Choroid plexus epithelial cell (primary cell): Measurements from ENCODE around the gene CCDC178.

Experiments used
- DNase-seq: peaks from one replicate; pipeline ENCODE4 v3.0.0-alpha.2; 2010; ENCODE audit warnings: low read depth
- H3K4me3 ChIP-seq: 2 replicates; pipeline ENCODE4 v1.5.1; 2011; ENCODE audit warnings: low read depth, mild to moderate bottlenecking, control low read depth, low read length, moderate library complexity
- TF ChIP-seq, protein P1 (sequence below): conservative IDR thresholded peaks from 2 replicates; pipeline ENCODE4 v1.5.1; 2011; ENCODE audit warnings: low read depth, mild to moderate bottlenecking, control low read depth, inconsistent platforms, low read length, moderate library complexity

CCDC178 gene

DNA sequence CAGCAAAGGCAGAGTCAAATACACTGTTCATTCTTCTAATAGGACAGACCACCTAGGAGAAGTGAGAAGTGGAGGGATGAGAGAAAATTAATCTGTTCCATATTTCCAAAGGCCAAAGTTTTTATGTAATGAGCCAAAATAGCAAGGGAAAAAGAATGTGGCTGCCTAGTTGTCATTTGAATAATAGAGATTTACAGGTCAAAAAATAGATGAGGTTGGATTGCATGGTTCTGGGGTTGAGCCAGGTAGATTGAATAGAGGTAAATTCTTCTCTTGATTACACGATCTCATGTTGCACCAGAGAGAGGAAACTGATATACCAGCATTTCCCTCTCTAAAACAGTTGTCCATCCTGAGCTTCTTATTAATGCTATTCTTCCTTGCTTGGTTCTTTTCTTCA lies 325.8 kb downstream of the CCDC178 start:
- TF ChIP-seq, protein P1, sequence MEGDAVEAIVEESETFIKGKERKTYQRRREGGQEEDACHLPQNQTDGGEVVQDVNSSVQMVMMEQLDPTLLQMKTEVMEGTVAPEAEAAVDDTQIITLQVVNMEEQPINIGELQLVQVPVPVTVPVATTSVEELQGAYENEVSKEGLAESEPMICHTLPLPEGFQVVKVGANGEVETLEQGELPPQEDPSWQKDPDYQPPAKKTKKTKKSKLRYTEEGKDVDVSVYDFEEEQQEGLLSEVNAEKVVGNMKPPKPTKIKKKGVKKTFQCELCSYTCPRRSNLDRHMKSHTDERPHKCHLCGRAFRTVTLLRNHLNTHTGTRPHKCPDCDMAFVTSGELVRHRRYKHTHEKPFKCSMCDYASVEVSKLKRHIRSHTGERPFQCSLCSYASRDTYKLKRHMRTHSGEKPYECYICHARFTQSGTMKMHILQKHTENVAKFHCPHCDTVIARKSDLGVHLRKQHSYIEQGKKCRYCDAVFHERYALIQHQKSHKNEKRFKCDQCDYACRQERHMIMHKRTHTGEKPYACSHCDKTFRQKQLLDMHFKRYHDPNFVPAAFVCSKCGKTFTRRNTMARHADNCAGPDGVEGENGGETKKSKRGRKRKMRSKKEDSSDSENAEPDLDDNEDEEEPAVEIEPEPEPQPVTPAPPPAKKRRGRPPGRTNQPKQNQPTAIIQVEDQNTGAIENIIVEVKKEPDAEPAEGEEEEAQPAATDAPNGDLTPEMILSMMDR: no peak
- DNase-seq: no peak
- H3K4me3 ChIP-seq: no peak overlapping the region

DNA sequence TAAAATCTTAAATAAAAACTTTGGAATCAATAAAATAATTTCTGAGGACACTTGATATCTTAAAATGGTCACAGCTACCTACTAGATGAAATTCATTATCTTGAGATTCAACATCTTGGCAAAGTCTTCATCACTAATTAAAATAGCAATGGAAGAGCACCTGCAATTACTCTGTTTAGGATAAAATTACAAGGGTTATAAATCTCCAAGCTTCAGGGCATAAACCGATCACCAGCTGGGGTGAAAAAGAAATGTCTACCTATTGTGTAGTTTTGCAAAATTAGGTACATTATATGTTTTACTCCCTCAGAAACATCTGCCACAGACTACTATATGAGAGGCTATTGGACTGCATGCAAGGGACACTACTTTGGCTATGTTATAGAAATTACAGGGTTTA lies 327.1 kb downstream of the CCDC178 start:
- no peak overlapping the region for H3K4me3 ChIP-seq
- TF ChIP-seq, protein P1: no peak
- DNase-seq: no peak

DNA sequence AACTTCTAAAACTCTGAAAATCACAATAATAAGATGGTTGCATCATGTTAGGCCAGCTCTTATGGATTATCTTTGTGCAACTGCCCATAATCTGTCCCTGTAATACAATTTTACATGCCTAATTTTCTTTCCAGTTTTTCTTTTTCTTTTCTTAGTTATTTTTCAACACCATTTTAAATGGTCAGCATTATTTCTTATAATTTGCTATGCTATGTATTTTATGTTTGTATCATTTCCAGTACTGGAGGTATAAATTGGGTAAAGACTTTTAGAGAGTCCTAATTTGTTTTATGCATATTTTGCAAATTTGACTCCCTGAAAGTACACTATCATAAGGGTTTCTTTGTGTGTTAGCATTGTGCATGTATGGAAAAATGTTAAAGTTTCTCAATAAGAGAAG lies 333.0 kb downstream of the CCDC178 start:
- no peak for DNase-seq
- H3K4me3 ChIP-seq: no peak overlapping the region
- TF ChIP-seq, protein P1: no peak

DNA sequence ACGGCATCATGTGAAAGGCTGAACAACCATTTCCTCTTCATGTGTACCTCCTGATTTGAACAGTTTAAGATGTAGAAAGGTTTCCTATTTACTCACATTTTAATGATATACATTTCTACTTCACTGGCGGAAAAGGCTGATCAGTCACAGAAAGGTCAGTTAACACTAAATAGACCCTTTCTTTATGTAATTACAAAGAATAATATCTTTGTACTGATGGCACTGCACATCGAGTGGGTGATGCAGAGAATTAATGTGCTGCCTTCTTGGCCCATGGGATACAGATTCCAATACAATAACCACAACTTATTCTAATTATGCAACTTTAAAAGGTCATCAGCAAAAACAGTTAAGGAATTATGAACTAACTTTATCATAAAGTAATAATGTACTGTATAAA lies 339.2 kb downstream of the CCDC178 start:
- no peak for DNase-seq
- no peak overlapping the region for H3K4me3 ChIP-seq
- TF ChIP-seq, protein P1: no peak

DNA sequence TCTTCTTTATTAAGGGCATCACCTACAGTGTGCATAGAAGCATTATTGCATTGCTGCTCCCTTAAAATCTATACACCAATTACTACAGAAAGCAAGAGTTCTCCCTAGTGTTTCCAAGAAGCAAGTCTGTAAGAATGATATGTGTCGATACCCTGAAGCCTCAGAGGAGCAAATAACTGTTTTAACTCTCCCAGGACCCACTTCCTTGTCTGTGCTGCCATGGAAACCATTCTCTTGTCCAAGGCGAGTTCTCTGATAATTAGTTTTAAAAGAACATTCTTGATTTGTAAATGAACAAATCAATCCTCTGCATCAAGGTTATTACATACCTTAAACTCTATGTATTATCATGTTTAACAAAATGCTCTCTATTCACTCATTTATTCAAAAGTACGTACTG lies 340.9 kb downstream of the CCDC178 start:
- DNase-seq: no peak
- TF ChIP-seq, protein P1: no peak
- no peak overlapping the region for H3K4me3 ChIP-seq

DNA sequence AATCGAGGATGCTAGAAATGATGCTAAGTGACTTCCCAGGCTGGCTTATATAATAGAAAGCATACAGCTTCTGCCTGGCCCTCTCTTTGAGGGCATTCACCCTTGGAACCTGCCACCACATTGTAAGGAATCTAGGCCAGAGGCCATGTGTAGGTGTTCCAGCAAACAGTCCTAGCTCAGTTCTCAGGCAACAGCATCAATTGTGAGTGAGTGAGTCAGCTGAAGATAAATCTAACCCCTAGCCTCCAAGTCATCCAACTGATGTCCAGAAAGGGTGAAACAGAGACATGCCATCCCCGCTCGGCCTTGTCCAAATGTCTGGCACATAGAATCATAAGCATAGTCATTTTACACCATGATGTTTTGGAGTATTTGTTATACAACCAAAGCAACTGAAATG lies 343.4 kb downstream of the CCDC178 start:
- DNase-seq: no peak
- TF ChIP-seq, protein P1: no peak
- no peak overlapping the region for H3K4me3 ChIP-seq

DNA sequence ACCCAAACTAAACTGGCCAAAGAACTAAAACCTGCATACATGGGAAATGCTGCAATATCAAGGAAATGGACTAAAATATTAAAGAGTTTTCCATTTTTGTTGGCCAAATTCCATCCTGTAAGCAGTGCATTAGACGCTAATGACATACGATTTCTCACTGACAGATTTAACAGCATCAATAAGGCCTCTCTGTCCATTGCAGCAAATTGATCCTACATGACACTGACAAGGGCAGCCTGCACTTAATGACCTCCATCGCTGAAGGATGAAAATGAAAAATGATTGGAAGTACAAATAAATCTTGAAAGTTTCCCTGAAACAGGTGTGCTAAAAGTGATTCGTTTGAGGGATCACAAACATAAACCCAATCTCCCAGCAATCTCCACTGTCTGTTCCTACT lies 350.1 kb downstream of the CCDC178 start:
- H3K4me3 ChIP-seq: no peak overlapping the region
- TF ChIP-seq, protein P1: no peak

More for the DNA sequence above, 350.1 kb downstream of the CCDC178 start:
- no peak for DNase-seq
